ENCODE data around the gene KRTAP10-1.

The KRTAP10-1 gene

DNA sequence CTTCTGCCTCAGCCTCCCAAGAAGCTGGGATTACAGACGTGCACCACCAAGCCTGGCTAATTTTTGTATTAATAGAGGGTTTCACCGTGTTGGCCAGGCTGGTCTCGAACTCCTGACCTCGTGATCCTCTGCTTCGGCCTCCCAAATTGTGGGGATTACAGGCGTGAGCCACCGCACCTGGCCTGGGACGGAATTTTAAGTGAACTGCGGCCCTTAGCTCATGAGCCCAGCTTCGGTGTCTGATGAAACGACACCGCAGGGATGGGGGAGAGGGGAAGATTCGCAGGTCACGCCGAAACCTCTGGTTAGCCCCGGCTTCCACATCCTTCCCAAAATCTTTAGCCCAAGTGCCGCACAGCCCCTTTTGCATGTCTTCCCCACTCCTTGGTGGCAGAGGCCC is 45.6 kb downstream of the KRTAP10-1 start:
- no peak overlapping the region for H3K4me3 ChIP-seq (ENCODE audit: low read depth, low read length, poor library complexity, severe bottlenecking)
- H4K20me1 ChIP-seq (ENCODE audit: insufficient read depth, low read length) = no peaks in the 10 kb centered on the region
- no peaks in the 10 kb centered on the region; the same call in 1 of the 2 replicates for H3K36me3 ChIP-seq (ENCODE audit: insufficient read depth, low read length)
- no peaks in the 10 kb centered on the region for H3K4me1 ChIP-seq (ENCODE audit: insufficient read depth, low read length, severe bottlenecking)
- TF ChIP-seq EZH2 (IDR thresholded peaks at IDR 0.05; ENCODE audit: borderline replicate concordance, low read length) = no peak
- TF ChIP-seq, protein P1, sequence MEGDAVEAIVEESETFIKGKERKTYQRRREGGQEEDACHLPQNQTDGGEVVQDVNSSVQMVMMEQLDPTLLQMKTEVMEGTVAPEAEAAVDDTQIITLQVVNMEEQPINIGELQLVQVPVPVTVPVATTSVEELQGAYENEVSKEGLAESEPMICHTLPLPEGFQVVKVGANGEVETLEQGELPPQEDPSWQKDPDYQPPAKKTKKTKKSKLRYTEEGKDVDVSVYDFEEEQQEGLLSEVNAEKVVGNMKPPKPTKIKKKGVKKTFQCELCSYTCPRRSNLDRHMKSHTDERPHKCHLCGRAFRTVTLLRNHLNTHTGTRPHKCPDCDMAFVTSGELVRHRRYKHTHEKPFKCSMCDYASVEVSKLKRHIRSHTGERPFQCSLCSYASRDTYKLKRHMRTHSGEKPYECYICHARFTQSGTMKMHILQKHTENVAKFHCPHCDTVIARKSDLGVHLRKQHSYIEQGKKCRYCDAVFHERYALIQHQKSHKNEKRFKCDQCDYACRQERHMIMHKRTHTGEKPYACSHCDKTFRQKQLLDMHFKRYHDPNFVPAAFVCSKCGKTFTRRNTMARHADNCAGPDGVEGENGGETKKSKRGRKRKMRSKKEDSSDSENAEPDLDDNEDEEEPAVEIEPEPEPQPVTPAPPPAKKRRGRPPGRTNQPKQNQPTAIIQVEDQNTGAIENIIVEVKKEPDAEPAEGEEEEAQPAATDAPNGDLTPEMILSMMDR (IDR thresholded peaks at IDR 0.05; ENCODE audit: low read length) = no peak
- no peaks in the 10 kb centered on the region for H3F3A ChIP-seq (ENCODE audit: insufficient read depth, low read length)
- no peak overlapping the region for H3K27ac ChIP-seq (ENCODE audit: low read depth, low read length, poor library complexity, severe bottlenecking)
- H3K9ac ChIP-seq (ENCODE audit: low read length) = no peak overlapping the region
- no peaks in the 10 kb centered on the region for H3K9me2 ChIP-seq (ENCODE audit: low read depth, low read length)
- no peak overlapping the region for H2AFZ ChIP-seq (ENCODE audit: low read length)
- no peak overlapping the region for H3K4me2 ChIP-seq (ENCODE audit: low read length)
- H3K79me2 ChIP-seq (ENCODE audit: insufficient read depth, low read length) = no peaks in the 10 kb centered on the region
- peaks cover 19% of the 10 kb centered on the region; the same call in 1 of the 2 replicates for H3K27me3 ChIP-seq (ENCODE audit: insufficient read depth, low read length)
- 0 out of 2 replicates have a peak, but pooled peaks cover 8% of the 10 kb centered on the region for H3K9me3 ChIP-seq (ENCODE audit: low read length)

DNA sequence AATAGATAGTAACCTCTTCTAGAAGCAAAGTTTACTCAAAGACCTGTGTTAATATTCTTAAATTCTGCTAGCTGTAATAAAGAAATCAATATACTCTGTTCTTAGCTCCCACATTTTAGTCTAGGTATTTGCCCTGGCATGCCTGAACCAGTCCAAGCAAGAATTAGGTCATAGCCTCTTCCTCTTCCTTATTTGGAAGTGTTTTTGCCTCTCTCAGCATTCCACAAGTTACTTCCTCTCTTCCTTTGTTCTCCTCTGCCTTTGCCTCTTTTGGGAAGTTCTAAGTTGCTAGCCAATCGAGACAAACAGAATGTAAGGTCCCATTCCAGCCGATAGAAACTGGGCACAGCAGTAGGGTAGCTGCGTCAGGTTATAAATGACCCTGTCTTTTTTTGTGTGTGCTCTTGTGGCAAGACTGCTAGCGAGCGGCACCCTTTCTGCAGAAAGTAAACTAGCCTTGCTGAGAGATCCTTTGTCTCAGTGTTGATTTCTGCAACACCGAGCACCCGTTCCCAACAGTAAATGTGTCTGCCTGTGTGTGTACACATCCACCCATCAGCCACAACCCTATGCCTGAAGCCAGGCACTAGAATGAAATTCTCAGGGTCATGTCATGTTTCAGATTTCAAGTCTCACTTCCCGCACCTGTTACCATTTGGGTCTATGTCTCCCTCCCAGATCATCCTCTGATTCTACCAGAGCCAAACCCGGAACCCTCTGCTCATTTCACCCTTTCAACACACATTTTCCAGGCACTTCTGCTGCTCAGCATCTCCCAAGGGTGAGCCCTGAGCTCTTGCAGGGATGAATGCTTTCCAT is 47.2 kb downstream of the KRTAP10-1 start:
- peaks cover 25% of the 10 kb centered on the region; the same call in 1 of the 2 replicates for H3K27me3 ChIP-seq (ENCODE audit: insufficient read depth, low read length)
- H4K20me1 ChIP-seq (ENCODE audit: insufficient read depth, low read length) = no peaks in the 10 kb centered on the region
- no peak overlapping the region for H2AFZ ChIP-seq (ENCODE audit: low read length)
- H3K79me2 ChIP-seq (ENCODE audit: insufficient read depth, low read length) = no peaks in the 10 kb centered on the region
- H3K4me2 ChIP-seq (ENCODE audit: low read length) = no peak overlapping the region
- no peak overlapping the region for H3K9ac ChIP-seq (ENCODE audit: low read length)
- TF ChIP-seq, protein P1 (IDR thresholded peaks at IDR 0.05; ENCODE audit: low read length) = no peak
- no peak for TF ChIP-seq EZH2 (IDR thresholded peaks at IDR 0.05; ENCODE audit: borderline replicate concordance, low read length)
- 0 out of 2 replicates have a peak, but pooled peaks cover 8% of the 10 kb centered on the region for H3K9me3 ChIP-seq (ENCODE audit: low read length)
- no peak overlapping the region for H3K27ac ChIP-seq (ENCODE audit: low read depth, low read length, poor library complexity, severe bottlenecking)
- no peaks in the 10 kb centered on the region; the same call in 1 of the 2 replicates for H3K36me3 ChIP-seq (ENCODE audit: insufficient read depth, low read length)
- H3K4me3 ChIP-seq (ENCODE audit: low read depth, low read length, poor library complexity, severe bottlenecking) = no peak overlapping the region
- no peaks in the 10 kb centered on the region for H3K9me2 ChIP-seq (ENCODE audit: low read depth, low read length)
- no peaks in the 10 kb centered on the region for H3F3A ChIP-seq (ENCODE audit: insufficient read depth, low read length)
- H3K4me1 ChIP-seq (ENCODE audit: insufficient read depth, low read length, severe bottlenecking) = no peaks in the 10 kb centered on the region

DNA sequence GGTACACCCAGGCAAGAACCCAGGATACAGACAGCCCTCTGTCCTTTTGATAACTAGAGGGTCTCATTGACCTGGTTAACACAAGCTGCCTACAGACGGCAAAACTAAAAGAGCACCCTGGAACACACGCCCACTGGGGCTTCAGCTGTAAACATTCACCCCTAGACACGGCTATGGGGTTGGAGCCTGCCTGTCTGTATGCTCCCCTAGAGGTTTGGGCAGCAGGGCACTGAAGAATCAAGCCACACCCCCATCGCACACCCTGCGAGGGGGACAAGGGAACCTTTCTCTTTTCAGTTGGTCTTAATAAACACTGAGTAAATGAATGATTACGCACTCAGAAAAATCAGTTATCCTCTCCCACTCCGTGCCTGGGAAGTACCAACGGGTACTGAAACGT is 49.2 kb downstream of the KRTAP10-1 start:
- H3K27ac ChIP-seq (ENCODE audit: low read depth, low read length, poor library complexity, severe bottlenecking) = no peak overlapping the region
- H3K4me3 ChIP-seq (ENCODE audit: low read depth, low read length, poor library complexity, severe bottlenecking) = no peak overlapping the region
- no peaks in the 10 kb centered on the region for H3K79me2 ChIP-seq (ENCODE audit: insufficient read depth, low read length)
- H3K9ac ChIP-seq (ENCODE audit: low read length) = no peak overlapping the region
- H4K20me1 ChIP-seq (ENCODE audit: insufficient read depth, low read length) = no peaks in the 10 kb centered on the region
- no peak overlapping the region for H3K4me2 ChIP-seq (ENCODE audit: low read length)
- H3K9me2 ChIP-seq (ENCODE audit: low read depth, low read length) = no peaks in the 10 kb centered on the region
- H3K9me3 ChIP-seq (ENCODE audit: low read length) = 0 out of 2 replicates have a peak, but pooled peaks cover 8% of the 10 kb centered on the region
- H2AFZ ChIP-seq (ENCODE audit: low read length) = no peak overlapping the region
- H3K4me1 ChIP-seq (ENCODE audit: insufficient read depth, low read length, severe bottlenecking) = no peaks in the 10 kb centered on the region
- H3K27me3 ChIP-seq (ENCODE audit: insufficient read depth, low read length) = peaks cover 25% of the 10 kb centered on the region; the same call in 1 of the 2 replicates
- H3K36me3 ChIP-seq (ENCODE audit: insufficient read depth, low read length) = no peaks in the 10 kb centered on the region; the same call in 1 of the 2 replicates
- no peaks in the 10 kb centered on the region for H3F3A ChIP-seq (ENCODE audit: insufficient read depth, low read length)
- TF ChIP-seq EZH2 (IDR thresholded peaks at IDR 0.05; ENCODE audit: borderline replicate concordance, low read length) = no peak
- TF ChIP-seq, protein P1 (IDR thresholded peaks at IDR 0.05; ENCODE audit: low read length) = no peak

All from OCI-LY1 (cell line).